ENCODE results near the gene RAB27A. TPM values are rescaled to one million over a fixed set of nuclear protein-coding genes. Genes with fewer than 3 reads are reported as not detected.
"Not testable (repeated sequence)": the region's sequence is repeated elsewhere in the genome, so short reads cannot be mapped to it uniquely, and the experiment has no call there.

Gene RAB27A
- total RNA-seq, 4 donors from 2014 or later = 16.9 to 29.7 (median 21.4) TPM

DNA sequence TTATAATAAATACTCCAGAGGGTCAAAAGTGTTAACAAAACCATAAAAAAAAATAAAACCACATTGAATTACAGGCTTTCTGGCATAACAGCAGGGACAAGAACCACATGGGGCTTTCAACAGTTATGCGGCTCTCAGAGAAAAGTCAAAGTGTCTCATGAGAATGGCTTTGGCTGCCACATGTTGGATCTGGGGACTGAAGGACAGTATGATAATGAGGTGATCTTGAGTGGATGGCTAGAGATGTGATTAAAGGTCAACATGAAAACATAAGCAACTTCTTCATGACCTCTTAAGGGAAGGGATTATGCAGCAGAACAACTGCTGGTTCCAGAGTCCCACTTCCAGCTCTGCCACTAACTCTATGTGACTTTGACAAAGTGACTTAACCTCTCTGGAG, 5.2 kb downstream of the RAB27A start:
- peaks cover 0 to 55% (median 5%) of the 10 kb centered on the region in 3 donors for H3K4me1 ChIP-seq
- 83 to 89% methylated on average over 1 of the region's 1 CpG for WGBS, 2 donors (ENCODE audit: low coverage in 1 of 2)
- no peak for ATAC-seq
- no peak overlapping the region for H3K27ac ChIP-seq
- H3K36me3 ChIP-seq = no peaks in the 10 kb centered on the region
- H3K4me3 ChIP-seq = no peak overlapping the region
- TF ChIP-seq POLR2AphosphoS5 (IDR thresholded peaks at IDR 0.05) (no peak), EP300 (IDR thresholded peaks at IDR 0.05) (no peak), POLR2A (IDR thresholded peaks at IDR 0.05) (no peak)
- TF ChIP-seq, protein P1, sequence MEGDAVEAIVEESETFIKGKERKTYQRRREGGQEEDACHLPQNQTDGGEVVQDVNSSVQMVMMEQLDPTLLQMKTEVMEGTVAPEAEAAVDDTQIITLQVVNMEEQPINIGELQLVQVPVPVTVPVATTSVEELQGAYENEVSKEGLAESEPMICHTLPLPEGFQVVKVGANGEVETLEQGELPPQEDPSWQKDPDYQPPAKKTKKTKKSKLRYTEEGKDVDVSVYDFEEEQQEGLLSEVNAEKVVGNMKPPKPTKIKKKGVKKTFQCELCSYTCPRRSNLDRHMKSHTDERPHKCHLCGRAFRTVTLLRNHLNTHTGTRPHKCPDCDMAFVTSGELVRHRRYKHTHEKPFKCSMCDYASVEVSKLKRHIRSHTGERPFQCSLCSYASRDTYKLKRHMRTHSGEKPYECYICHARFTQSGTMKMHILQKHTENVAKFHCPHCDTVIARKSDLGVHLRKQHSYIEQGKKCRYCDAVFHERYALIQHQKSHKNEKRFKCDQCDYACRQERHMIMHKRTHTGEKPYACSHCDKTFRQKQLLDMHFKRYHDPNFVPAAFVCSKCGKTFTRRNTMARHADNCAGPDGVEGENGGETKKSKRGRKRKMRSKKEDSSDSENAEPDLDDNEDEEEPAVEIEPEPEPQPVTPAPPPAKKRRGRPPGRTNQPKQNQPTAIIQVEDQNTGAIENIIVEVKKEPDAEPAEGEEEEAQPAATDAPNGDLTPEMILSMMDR (IDR thresholded peaks at IDR 0.05) = no peak
- H3K27me3 ChIP-seq = no peaks in the 10 kb centered on the region
- H3K9me3 ChIP-seq = no peaks in the 10 kb centered on the region

DNA sequence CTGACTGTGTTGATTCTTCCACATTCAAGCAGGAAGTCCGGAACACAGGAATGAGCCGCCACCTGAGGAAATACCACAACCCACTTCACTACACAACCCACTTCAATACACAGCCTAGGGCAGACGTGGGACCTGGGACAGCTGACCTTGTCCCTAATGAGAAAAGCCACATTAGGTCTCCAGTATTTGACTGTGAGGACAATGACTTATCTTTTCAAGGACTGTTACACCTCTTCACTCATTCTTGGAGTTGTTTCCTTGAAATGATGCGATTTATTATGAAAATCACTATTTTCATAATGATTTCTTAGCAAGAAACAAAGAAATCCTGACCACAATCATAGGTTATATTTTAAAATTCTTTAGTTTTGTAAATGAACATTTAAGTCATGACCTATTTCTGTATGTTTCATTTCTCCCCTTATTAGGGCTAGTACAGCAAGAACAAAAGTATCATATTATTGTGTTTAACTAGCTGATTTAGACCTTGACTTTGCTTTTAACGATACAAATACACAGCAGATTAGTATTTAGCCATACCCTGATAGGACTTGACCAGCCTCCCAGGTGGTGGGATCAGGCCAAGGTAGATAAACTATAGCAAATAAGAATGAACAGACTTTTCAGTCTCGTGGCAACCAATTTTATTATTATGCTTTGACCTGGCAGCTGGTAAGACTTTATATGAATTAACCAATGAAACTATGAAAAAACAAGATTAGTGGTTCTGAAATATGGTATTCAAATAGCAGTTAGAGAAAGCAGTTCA, 6.0 kb downstream of the RAB27A start:
- Histone ChIP-seq H3K27ac (peak overlapping the region in 1 of 4 donors; percentile 22), H3K36me3 (no peaks in the 10 kb centered on the region), H3K9me3 (no peaks in the 10 kb centered on the region), H3K4me3 (no peak overlapping the region), H3K4me1 (peaks cover 0 to 51% (median 5%) of the 10 kb centered on the region in 3 donors), H3K27me3 (no peaks in the 10 kb centered on the region)
- 76 to 84% methylated on average over 3 to 6 of the region's 6 CpGs for WGBS, 2 donors (ENCODE audit: low coverage in 1 of 2)
- TF ChIP-seq POLR2A (IDR thresholded peaks at IDR 0.05) = no peak
- TF ChIP-seq, protein P1 (IDR thresholded peaks at IDR 0.05) = no peak
- no peak for TF ChIP-seq EP300 (IDR thresholded peaks at IDR 0.05)
- TF ChIP-seq POLR2AphosphoS5 (IDR thresholded peaks at IDR 0.05) = no peak
- no peak for ATAC-seq

DNA sequence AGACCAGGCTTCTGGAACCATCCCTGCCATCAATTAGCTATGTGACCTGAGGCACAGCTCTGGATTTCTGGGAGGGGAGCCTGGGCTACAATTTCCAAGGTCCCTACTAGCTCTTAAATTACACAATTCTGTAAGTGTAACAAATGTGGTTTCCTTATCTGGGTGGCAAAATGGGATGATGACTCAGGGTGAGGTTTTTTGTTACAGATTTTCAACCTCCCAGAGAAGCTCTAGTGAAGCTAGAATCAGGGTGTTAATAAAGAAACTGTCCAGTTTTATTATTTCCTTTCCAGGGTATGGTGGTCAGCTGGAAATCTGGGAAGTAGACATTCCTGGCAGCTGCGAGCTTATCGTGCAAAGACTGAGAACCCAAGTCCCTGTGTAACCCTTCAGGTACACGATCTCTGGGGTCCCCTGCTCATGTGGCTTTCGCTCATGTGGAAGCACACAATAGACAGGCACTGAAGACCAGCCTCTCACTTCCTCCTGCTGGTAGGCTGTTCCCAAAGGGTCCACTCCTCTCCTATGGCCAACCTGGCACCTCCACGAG, 7.3 kb downstream of the RAB27A start:
- Histone ChIP-seq H3K4me1 (peaks cover 0 to 43% (median 5%) of the 10 kb centered on the region in 3 donors), H3K9me3 (no peaks in the 10 kb centered on the region), H3K4me3 (no peak overlapping the region), H3K27me3 (no peaks in the 10 kb centered on the region), H3K36me3 (no peaks in the 10 kb centered on the region), H3K27ac (peak overlapping the region; percentile 6 to 44 (median 24))
- no peak for TF ChIP-seq POLR2A (IDR thresholded peaks at IDR 0.05)
- TF ChIP-seq POLR2AphosphoS5 (IDR thresholded peaks at IDR 0.05) = peak; percentile 14
- TF ChIP-seq EP300 (IDR thresholded peaks at IDR 0.05) = no peak
- TF ChIP-seq, protein P1 (IDR thresholded peaks at IDR 0.05) = no peak
- peak; percentile 50 for ATAC-seq
- 49 to 80% methylated on average over 2 to 4 of the region's 5 CpGs for WGBS, 2 donors (ENCODE audit: low coverage in 1 of 2)

DNA sequence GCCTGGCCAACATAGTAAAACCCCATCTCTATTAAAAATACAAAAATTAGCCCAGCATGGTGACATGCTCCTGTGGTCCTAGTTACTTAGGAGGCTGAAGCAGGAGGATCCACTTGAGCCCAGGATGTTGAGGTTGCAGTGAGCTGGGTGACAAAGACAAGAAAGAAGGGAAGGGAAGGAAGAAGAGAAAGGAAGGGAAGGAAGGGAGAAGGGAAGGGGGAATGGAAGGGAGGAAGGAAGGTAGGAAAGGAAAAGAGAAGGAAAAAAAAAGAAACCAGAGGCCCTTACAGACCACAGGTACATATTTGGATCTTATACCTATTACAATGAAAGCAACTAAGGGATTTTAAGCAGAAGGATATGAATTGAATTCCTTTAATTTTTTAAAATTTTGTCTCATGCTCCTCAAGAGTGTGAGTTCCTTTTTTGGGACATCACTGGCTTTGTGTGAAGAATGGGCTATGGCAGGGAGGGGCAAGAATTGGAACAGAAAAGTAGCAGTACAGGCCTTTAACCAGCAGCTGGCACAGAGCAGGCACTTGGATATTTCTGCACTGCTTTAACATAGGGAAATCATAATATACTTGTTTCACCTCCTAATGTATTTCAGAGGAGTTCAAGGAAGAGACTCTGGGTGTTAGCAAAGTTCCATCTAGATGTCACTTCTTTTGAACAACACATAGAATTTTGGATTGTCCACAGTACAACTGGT, 7.9 kb downstream of the RAB27A start:
- TF ChIP-seq EP300 (IDR thresholded peaks at IDR 0.05) = no peak
- TF ChIP-seq POLR2A (IDR thresholded peaks at IDR 0.05) = no peak
- TF ChIP-seq POLR2AphosphoS5 (IDR thresholded peaks at IDR 0.05) = no peak
- TF ChIP-seq, protein P1 (IDR thresholded peaks at IDR 0.05) = no peak
- Histone ChIP-seq H3K4me3 (no peak overlapping the region), H3K27me3 (no peaks in the 10 kb centered on the region), H3K9me3 (no peaks in the 10 kb centered on the region), H3K36me3 (no peaks in the 10 kb centered on the region), H3K4me1 (peaks cover 0 to 46% (median 5%) of the 10 kb centered on the region in 3 donors), H3K27ac (peak overlapping the region; percentile 1 to 44 (median 20))
- no peak for ATAC-seq

DNA sequence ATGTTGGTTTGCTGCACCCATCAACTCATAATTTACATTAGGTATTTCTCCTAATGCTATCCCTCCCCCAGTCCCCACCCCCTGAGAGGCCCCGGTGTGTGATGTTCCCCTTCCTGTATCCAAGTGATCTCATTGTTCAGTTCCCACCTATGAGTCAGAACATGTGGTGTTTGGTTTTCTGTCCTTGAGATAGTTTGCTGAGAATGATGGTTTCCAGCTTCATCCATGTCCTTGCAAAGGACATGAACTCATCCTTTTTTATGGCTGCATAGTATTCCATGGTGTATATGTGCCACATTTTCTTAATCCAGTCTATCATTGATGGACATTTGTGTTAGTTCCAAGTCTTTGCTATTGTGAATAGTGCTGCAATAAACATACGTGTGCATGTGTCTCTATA, 9.0 kb downstream of the RAB27A start:
- H3K36me3 ChIP-seq, ATAC-seq, H3K27ac ChIP-seq, H3K9me3 ChIP-seq, H3K4me3 ChIP-seq, H3K27me3 ChIP-seq: not testable (repeated sequence)
- 86 to 100% methylated on average over 1 of the region's 2 CpGs for WGBS, 2 donors (ENCODE audit: low coverage in 1 of 2)
- peaks cover 0 to 41% (median 5%) of the 10 kb centered on the region in 3 donors for H3K4me1 ChIP-seq

All from gastroesophageal sphincter (tissue), 4 donors.